Thoracic aorta (tissue), 2 donors: ENCODE measurements around the gene SMIM3. TPM values are rescaled to one million over a fixed set of nuclear protein-coding genes. Genes with fewer than 3 reads are reported as not detected.
"Not testable (repeated sequence)": the region's sequence is repeated elsewhere in the genome, so short reads cannot be mapped to it uniquely, and the experiment has no call there.

Experiments used
- ATAC-seq: fragments of 150-250 bp; one replicate; pipeline ENCODE4 v1.8.0; 2017; ENCODE audit warnings: low read depth; ENCODE audit not compliant: insufficient number of reproducible peaks, low FRiP score
- DNase-seq: peaks from one replicate; pipeline ENCODE4 v3.0.0-alpha.2; 2020; ENCODE audit warnings: low spot score
- H3K27ac ChIP-seq, 2 donors: fragments of 200-600 bp; sonication (generic); 1 replicate in 1 of 2; 2 replicates in 1 of 2; pipeline ENCODE4 v1.5.1; 2016; ENCODE audit warnings: mild to moderate bottlenecking in 2 of 2, moderate library complexity in 2 of 2
- H3K27me3 ChIP-seq: fragments of 200-600 bp; sonication (generic); replicated peaks from 2 replicates; pipeline ENCODE4 v1.6.0; 2016; ENCODE audit warnings: mild to moderate bottlenecking; ENCODE audit not compliant: insufficient read depth
- H3K36me3 ChIP-seq: fragments of 200-600 bp; sonication (generic); one replicate; pipeline ENCODE4 v1.5.1; 2016
- H3K4me1 ChIP-seq, 2 donors: fragments of 200-600 bp; sonication (generic); 1 replicate in 1 of 2; 2 replicates in 1 of 2; pipeline versions ENCODE4 v1.5.1 to v1.6.0; 2016; ENCODE audit warnings: low read depth in 2 of 2, mild to moderate bottlenecking in 1 of 2; ENCODE audit not compliant: control insufficient read depth in 1 of 2
- H3K4me3 ChIP-seq: fragments of 200-600 bp; sonication (generic); 2 replicates; pipeline ENCODE4 v1.5.1; 2016; ENCODE audit warnings: mild to moderate bottlenecking
- H3K9me3 ChIP-seq: fragments of 200-600 bp; sonication (generic); 2 replicates; pipeline ENCODE4 v1.5.1; 2016
- total RNA-seq, 2 donors: library from RNA; depleted of rRNA; stranded (reverse); fragments of >200 nt; gene quantifications; one replicate each; pipeline versions ENCODE4 v1.1.0 to v1.2.3, GENCODE V29; 2016
- TF ChIP-seq, protein P1 (sequence below): fragments of 200-600 bp; sonication (generic); IDR thresholded peaks from one replicate; pipeline ENCODE4 v1.5.1; 2019; ENCODE audit warnings: antibody characterized with exemption

The SMIM3 gene
- total RNA-seq, 2 donors from 2014 or later, result 28.4 to 46.4 TPM

DNA sequence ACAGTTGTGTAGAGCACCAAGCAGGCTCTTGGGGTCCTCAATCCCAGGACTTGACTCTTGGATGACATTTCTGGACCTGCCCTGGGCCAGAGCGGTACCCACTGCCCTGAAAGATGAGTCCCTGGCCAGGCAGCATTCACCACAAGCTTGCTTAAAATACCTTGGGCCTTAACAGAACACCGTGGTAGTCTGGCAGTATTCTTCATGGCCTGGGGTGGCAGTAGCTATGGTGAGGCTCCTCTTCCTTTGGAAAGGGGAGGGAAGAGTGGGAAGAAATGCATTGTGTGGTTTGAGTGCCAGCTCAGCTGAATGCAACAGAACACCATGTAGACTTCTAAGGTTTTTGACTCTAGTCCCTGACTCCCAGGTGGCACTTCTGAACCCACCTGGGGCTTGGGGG, 38.4 kb downstream of the SMIM3 start:
- no peaks in the 10 kb centered on the region for H3K27me3 ChIP-seq
- H3K9me3 ChIP-seq, result no peaks in the 10 kb centered on the region
- ATAC-seq, result no peak
- TF ChIP-seq, protein P1, sequence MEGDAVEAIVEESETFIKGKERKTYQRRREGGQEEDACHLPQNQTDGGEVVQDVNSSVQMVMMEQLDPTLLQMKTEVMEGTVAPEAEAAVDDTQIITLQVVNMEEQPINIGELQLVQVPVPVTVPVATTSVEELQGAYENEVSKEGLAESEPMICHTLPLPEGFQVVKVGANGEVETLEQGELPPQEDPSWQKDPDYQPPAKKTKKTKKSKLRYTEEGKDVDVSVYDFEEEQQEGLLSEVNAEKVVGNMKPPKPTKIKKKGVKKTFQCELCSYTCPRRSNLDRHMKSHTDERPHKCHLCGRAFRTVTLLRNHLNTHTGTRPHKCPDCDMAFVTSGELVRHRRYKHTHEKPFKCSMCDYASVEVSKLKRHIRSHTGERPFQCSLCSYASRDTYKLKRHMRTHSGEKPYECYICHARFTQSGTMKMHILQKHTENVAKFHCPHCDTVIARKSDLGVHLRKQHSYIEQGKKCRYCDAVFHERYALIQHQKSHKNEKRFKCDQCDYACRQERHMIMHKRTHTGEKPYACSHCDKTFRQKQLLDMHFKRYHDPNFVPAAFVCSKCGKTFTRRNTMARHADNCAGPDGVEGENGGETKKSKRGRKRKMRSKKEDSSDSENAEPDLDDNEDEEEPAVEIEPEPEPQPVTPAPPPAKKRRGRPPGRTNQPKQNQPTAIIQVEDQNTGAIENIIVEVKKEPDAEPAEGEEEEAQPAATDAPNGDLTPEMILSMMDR, result no peak
- H3K4me1 ChIP-seq, result no peaks in the 10 kb centered on the region
- no peak overlapping the region for H3K4me3 ChIP-seq
- H3K27ac ChIP-seq, result no peak overlapping the region
- no peaks in the 10 kb centered on the region for H3K36me3 ChIP-seq
- DNase-seq, result no peak

- TF ChIP-seq, protein P1, result no peak
- H3K4me3 ChIP-seq, result no peak overlapping the region
- H3K27me3 ChIP-seq, result no peaks in the 10 kb centered on the region
- DNase-seq (no peak), ATAC-seq (no peak)
- peaks cover 12% of the 10 kb centered on the region for H3K9me3 ChIP-seq
- H3K4me1 ChIP-seq, result no peaks in the 10 kb centered on the region
- H3K36me3 ChIP-seq, result no peaks in the 10 kb centered on the region
- H3K27ac ChIP-seq, result no peak overlapping the region
Observed at GRCh38 chr5:150829744-150830143, 51.2 kb downstream of the SMIM3 start.

DNA sequence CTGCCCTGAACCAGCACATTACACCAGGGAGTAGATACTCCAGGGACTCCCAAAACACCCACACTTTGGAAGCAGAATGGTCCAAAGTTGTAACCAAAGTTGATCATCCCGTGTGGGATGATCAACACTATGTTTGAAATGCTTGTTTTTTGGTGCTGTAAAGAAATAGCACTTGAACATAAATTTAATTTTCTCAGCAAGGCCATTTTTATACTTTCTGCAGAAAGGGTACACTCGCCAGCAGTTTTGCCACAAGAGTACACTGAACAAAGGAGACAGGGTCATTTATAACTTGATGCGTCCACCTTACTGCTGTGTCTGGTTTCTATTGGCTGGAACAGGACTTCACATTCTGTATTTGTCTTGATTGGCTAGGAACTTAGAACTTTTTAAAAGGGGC, 53.3 kb downstream of the SMIM3 start:
- not testable (repeated sequence) for ATAC-seq, H3K4me1 ChIP-seq, H3K4me3 ChIP-seq, H3K27ac ChIP-seq, H3K36me3 ChIP-seq, H3K27me3 ChIP-seq, DNase-seq
- peaks cover 12% of the 10 kb centered on the region for H3K9me3 ChIP-seq

DNA sequence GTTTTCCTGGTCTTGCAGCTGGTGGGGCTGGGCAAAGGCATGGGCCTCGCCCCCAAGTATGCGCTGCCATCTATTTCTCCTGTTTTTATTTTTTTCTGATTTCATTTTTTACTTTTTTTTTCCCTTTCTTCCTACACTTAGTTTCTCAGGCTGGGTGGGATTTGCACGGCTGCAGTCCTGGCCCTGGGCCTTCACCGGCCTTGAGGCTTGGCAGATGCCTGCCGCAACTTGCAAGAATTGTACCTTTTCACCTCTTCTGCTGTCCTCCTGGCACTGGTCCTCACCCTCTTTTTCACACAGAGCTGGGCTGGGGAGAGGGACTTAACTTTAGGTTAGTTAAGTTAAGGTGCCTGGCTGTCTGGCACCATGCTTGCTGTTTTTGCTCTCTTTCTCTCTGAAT, 57.5 kb downstream of the SMIM3 start:
- TF ChIP-seq, protein P1, result no peak
- no peak overlapping the region for H3K4me3 ChIP-seq
- no peaks in the 10 kb centered on the region for H3K27me3 ChIP-seq
- no peak for ATAC-seq
- peaks cover 8% of the 10 kb centered on the region for H3K9me3 ChIP-seq
- H3K27ac ChIP-seq, result no peak overlapping the region
- no peaks in the 10 kb centered on the region for H3K36me3 ChIP-seq
- no peaks in the 10 kb centered on the region for H3K4me1 ChIP-seq
- DNase-seq, result no peak

GRCh38 chr5:150836703-150837102, 58.1 kb downstream of the SMIM3 start:
- Histone ChIP-seq H3K27ac (no peak overlapping the region), H3K27me3 (no peaks in the 10 kb centered on the region), H3K4me3 (no peak overlapping the region), H3K4me1 (no peaks in the 10 kb centered on the region), H3K9me3 (peaks cover 6% of the 10 kb centered on the region), H3K36me3 (no peaks in the 10 kb centered on the region)
- DNase-seq, result no peak
- TF ChIP-seq, protein P1, result no peak
- ATAC-seq, result no peak

- H3K9me3 ChIP-seq, H3K27me3 ChIP-seq, H3K36me3 ChIP-seq, ATAC-seq, H3K4me3 ChIP-seq, DNase-seq, H3K4me1 ChIP-seq, H3K27ac ChIP-seq: not testable (repeated sequence)
Observed at GRCh38 chr5:150845185-150845859, 66.8 kb downstream of the SMIM3 start.

- H3K27me3 ChIP-seq, DNase-seq, H3K27ac ChIP-seq, ATAC-seq, H3K9me3 ChIP-seq, H3K4me1 ChIP-seq, H3K36me3 ChIP-seq: not testable (repeated sequence)
- peak within 1 kb of the TSS; percentile 40 for H3K4me3 ChIP-seq
Observed at GRCh38 chr5:150846308-150846653, 67.7 kb downstream of the SMIM3 start, which contains the start of gene IRGM. TSS of gene IRGM (plus strand) at chr5:150846521. CDS start at chr5:150848124, 1,603 bp downstream.
